Measurements from ENCODE around the gene JMJD7. TPM values are rescaled to one million over a fixed set of nuclear protein-coding genes. Genes with fewer than 3 reads are reported as not detected.

The JMJD7 gene
- total RNA-seq, 2 experiments from 2014 or later, result 35.6 to 38.4 TPM

DNA sequence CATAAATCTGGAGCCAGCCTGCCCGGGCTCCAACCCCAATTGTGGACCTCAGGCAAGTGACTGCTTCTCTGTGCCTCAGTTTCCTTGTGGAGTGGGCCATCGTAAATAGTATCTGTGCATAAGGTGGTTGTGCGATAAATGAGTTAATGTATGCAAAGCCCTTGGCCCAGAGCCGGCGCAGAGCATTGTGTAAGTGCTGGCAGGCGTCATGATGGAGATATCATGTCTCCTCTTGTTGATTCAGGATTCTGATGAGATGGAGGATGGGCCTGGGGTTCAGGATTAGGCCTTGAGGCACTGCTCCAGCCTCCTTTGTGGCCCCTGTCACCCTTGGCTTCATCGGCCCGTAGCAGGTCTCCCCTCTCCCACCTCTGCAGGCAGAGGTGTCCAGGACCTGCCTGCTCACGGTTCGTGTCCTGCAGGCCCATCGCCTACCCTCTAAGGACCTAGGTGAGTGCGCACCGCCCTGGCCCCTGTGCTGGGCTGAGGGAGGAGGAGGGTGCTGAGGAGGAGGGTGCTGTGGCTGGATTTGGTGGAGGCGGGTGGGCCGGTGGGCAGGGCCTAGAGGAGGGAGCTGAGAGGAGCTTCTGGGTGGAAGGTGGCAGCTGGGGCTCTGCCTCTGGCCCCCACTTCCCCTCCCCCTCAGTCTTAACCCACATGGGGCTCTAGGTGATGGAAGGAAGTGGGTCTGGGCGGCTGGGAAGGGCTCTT, 12.0 kb downstream of the JMJD7 start:
- peaks cover 61% of the 10 kb centered on the region for H3K36me3 ChIP-seq (ENCODE audit: insufficient read depth, low read length)
- intact Hi-C loops (cut with DNase I, micrococcal nuclease), result no loop called here
- peaks cover 30% of the 10 kb centered on the region for H3K36me3 Mint-ChIP-seq (ENCODE audit: low read depth)
- H3K9me3 Mint-ChIP-seq, result no peaks in the 10 kb centered on the region
- peaks cover 10% of the 10 kb centered on the region for H3K4me1 ChIP-seq (ENCODE audit: insufficient read depth, low read length)
- H3K27ac ChIP-seq (ENCODE audit: low read depth in 1 of 2, low read length in 2 of 2), result no peak overlapping the region
- ATAC-seq (ENCODE audit: poor library complexity) (no peak), DNase-seq (no peak)
- TF ChIP-seq, protein P1, sequence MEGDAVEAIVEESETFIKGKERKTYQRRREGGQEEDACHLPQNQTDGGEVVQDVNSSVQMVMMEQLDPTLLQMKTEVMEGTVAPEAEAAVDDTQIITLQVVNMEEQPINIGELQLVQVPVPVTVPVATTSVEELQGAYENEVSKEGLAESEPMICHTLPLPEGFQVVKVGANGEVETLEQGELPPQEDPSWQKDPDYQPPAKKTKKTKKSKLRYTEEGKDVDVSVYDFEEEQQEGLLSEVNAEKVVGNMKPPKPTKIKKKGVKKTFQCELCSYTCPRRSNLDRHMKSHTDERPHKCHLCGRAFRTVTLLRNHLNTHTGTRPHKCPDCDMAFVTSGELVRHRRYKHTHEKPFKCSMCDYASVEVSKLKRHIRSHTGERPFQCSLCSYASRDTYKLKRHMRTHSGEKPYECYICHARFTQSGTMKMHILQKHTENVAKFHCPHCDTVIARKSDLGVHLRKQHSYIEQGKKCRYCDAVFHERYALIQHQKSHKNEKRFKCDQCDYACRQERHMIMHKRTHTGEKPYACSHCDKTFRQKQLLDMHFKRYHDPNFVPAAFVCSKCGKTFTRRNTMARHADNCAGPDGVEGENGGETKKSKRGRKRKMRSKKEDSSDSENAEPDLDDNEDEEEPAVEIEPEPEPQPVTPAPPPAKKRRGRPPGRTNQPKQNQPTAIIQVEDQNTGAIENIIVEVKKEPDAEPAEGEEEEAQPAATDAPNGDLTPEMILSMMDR (IDR thresholded peaks at IDR 0.05), result no peak
- no peak overlapping the region for H3K4me3 ChIP-seq (ENCODE audit: low read length)
- H3K27me3 ChIP-seq (ENCODE audit: control insufficient read depth in 1 of 2, insufficient read depth in 2 of 2, low read length in 2 of 2), result no peaks in the 10 kb centered on the region
- ChIA-PET POLR2A (no interaction called here), CTCF (no interaction called here)
- H3K4me3 Mint-ChIP-seq, result no peak overlapping the region
- H3K4me1 Mint-ChIP-seq (ENCODE audit: low read depth), result peaks cover 7% of the 10 kb centered on the region
- H3K27ac Mint-ChIP-seq, result no peak overlapping the region
- no peaks in the 10 kb centered on the region for H3K27me3 Mint-ChIP-seq
- no peaks in the 10 kb centered on the region for H3K9me3 ChIP-seq (ENCODE audit: control insufficient read depth in 1 of 2, insufficient read depth in 1 of 2, low read length in 2 of 2)

DNA sequence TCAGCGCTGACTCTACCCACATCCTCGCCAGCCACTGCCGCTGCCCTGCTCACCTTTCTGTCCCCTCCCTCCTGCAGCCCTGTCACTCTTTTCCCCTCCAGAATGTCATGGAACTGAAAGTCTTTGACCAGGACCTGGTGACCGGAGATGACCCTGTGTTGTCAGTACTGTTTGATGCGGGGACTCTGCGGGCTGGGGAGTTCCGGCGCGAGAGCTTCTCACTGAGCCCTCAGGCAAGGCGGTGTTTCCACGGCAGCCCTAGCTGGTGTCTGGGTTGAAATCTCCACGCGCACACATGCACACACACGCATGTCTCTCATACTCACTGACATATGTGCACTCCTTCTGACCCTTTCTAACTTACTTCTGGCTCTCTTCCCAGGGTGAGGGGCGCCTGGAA, 12.8 kb downstream of the JMJD7 start:
- H3K4me1 Mint-ChIP-seq (ENCODE audit: low read depth), result no peaks in the 10 kb centered on the region
- no peaks in the 10 kb centered on the region for H3K27me3 Mint-ChIP-seq
- H3K36me3 Mint-ChIP-seq (ENCODE audit: low read depth), result peaks cover 28% of the 10 kb centered on the region
- no peaks in the 10 kb centered on the region for H3K9me3 Mint-ChIP-seq
- ChIA-PET CTCF (no interaction called here), POLR2A (no interaction called here)
- H3K4me3 ChIP-seq (ENCODE audit: low read length), result no peak overlapping the region
- no peak overlapping the region for H3K27ac Mint-ChIP-seq
- H3K4me1 ChIP-seq (ENCODE audit: insufficient read depth, low read length), result peaks cover 8% of the 10 kb centered on the region
- H3K36me3 ChIP-seq (ENCODE audit: insufficient read depth, low read length), result peaks cover 64% of the 10 kb centered on the region
- H3K9me3 ChIP-seq (ENCODE audit: control insufficient read depth in 1 of 2, insufficient read depth in 1 of 2, low read length in 2 of 2), result no peaks in the 10 kb centered on the region
- H3K27ac ChIP-seq (ENCODE audit: low read depth in 1 of 2, low read length in 2 of 2), result no peak overlapping the region
- TF ChIP-seq, protein P1 (IDR thresholded peaks at IDR 0.05), result no peak
- DNase-seq (no peak), ATAC-seq (ENCODE audit: poor library complexity) (no peak)
- intact Hi-C loops (cut with DNase I, micrococcal nuclease), result no loop called here
- H3K4me3 Mint-ChIP-seq, result no peak overlapping the region
- no peaks in the 10 kb centered on the region for H3K27me3 ChIP-seq (ENCODE audit: control insufficient read depth in 1 of 2, insufficient read depth in 2 of 2, low read length in 2 of 2)

DNA sequence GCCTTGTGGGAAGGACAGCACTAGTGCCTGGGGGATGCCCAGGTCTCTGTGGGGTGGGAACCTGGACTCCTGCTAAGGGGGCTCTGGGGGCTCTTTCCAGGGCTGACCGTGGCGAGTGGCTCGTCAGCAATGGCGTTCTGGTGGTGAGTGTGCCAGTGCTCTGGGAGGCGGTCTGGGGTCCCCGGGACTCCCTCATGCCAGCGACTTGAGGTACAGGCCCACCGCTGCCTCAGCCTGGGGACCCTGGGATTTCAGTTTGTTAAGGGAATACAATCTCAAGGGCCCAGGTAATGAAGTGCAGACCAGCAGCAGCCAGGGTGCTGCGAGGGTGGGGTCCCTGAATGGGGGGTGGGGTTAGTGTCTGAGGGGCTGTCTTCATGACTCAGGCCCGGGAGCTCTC, 13.2 kb downstream of the JMJD7 start:
- ATAC-seq (ENCODE audit: poor library complexity) (no peak), DNase-seq (no peak)
- Mint-ChIP-seq H3K36me3 (ENCODE audit: low read depth) (peaks cover 32% of the 10 kb centered on the region), H3K27me3 (no peaks in the 10 kb centered on the region), H3K4me1 (ENCODE audit: low read depth) (no peaks in the 10 kb centered on the region), H3K27ac (no peak overlapping the region), H3K4me3 (no peak overlapping the region), H3K9me3 (no peaks in the 10 kb centered on the region)
- TF ChIP-seq, protein P1 (IDR thresholded peaks at IDR 0.05), result no peak
- intact Hi-C loops (cut with DNase I, micrococcal nuclease), result no loop called here
- H3K4me1 ChIP-seq (ENCODE audit: insufficient read depth, low read length), result peaks cover 5% of the 10 kb centered on the region
- ChIA-PET CTCF (no interaction called here), POLR2A (no interaction called here)
- peaks cover 67% of the 10 kb centered on the region for H3K36me3 ChIP-seq (ENCODE audit: insufficient read depth, low read length)
- H3K27me3 ChIP-seq (ENCODE audit: control insufficient read depth in 1 of 2, insufficient read depth in 2 of 2, low read length in 2 of 2), result no peaks in the 10 kb centered on the region
- no peak overlapping the region for H3K27ac ChIP-seq (ENCODE audit: low read depth in 1 of 2, low read length in 2 of 2)
- no peaks in the 10 kb centered on the region for H3K9me3 ChIP-seq (ENCODE audit: control insufficient read depth in 1 of 2, insufficient read depth in 1 of 2, low read length in 2 of 2)
- H3K4me3 ChIP-seq (ENCODE audit: low read length), result no peak overlapping the region

Data from CD4-positive, alpha-beta T cell (primary cell).